Glutamatergic neuron (in vitro differentiated cells): Measurements from ENCODE around the gene ZNF180. TPM values are rescaled to one million over a fixed set of nuclear protein-coding genes. Genes with fewer than 3 reads are reported as not detected.
A peak's percentile ranks its signal among the peaks of the same experiment; 100 is the strongest.

Source experiments
- DNase-seq: peaks from one replicate; pipeline ENCODE4 v3.0.0; 2022
- H3K27ac Mint-ChIP-seq: one replicate; pipeline ENCODE4 v1.8.0; 2020; ENCODE audit warnings: mild to moderate bottlenecking, mixed read lengths, inconsistent platforms; ENCODE audit not compliant: unreplicated experiment
- H3K27me3 Mint-ChIP-seq: one replicate; pipeline ENCODE4 v1.8.0; 2020; ENCODE audit warnings: mild to moderate bottlenecking, moderate library complexity, mixed read lengths, inconsistent platforms; ENCODE audit not compliant: unreplicated experiment
- H3K36me3 Mint-ChIP-seq: one replicate; pipeline ENCODE4 v1.8.0; 2020; ENCODE audit warnings: mild to moderate bottlenecking, mixed read lengths, inconsistent platforms; ENCODE audit not compliant: unreplicated experiment
- H3K4me1 Mint-ChIP-seq: one replicate; pipeline ENCODE4 v1.8.0; 2020; ENCODE audit warnings: mild to moderate bottlenecking, low read depth, mixed read lengths, inconsistent platforms; ENCODE audit not compliant: unreplicated experiment
- H3K4me3 Mint-ChIP-seq: one replicate; pipeline ENCODE4 v1.8.0; 2020; ENCODE audit warnings: mild to moderate bottlenecking, mixed read lengths, inconsistent platforms; ENCODE audit not compliant: unreplicated experiment
- H3K9me3 Mint-ChIP-seq: one replicate; pipeline ENCODE4 v1.8.0; 2020; ENCODE audit warnings: mild to moderate bottlenecking, moderate library complexity, mixed read lengths, inconsistent platforms; ENCODE audit not compliant: unreplicated experiment
- CTCF ChIP-seq: fragments of 200-600 bp; sonication (generic); IDR thresholded peaks from one replicate; pipeline ENCODE4 v1.5.0; 2021; ENCODE audit not compliant: partially characterized antibody, unreplicated experiment
- long read RNA-seq: library from polyadenylated mRNA; unstranded; transcript quantifications from one replicate; pipeline ENCODE4 v2.0.0, GENCODE V29; 2020; ENCODE audit not compliant: unreplicated experiment
- total RNA-seq: library from RNA; stranded (reverse); fragmentation: NEBNext Ultra II Directional; extraction: Animal tissue kit (Norgen Biotek cat#: 25700); gene quantifications from one replicate; pipeline ENCODE4 v1.2.1, GENCODE V29; 2021; ENCODE audit not compliant: unreplicated experiment

Gene ZNF180
- 12.3 TPM for total RNA-seq
- long read RNA-seq, partial matches to known transcripts, result 0 of 4 reads
- long read RNA-seq, other reads (novel, unspliced or antisense), result 1 of 4 reads

GRCh38 chr19:44499962-44500949 lies at the start of gene ZNF180:
Gene ZNF180, minus strand, starts transcription at chr19:44500522. Its CDS starts 3,188 bp downstream, at chr19:44497334.
- peak within 1 kb of the TSS; percentile 96 for H3K4me3 Mint-ChIP-seq
- peak; percentile 99 for TF ChIP-seq CTCF
- DNase-seq, result peak; percentile 97
- H3K36me3 Mint-ChIP-seq, result peaks cover 32% of the 10 kb centered on the region
- peak within 1 kb of the TSS; percentile 84 for H3K27ac Mint-ChIP-seq
- H3K9me3 Mint-ChIP-seq, result peaks cover 15% of the 10 kb centered on the region
- H3K27me3 Mint-ChIP-seq, result peaks cover 15% of the 10 kb centered on the region
- H3K4me1 Mint-ChIP-seq, result peaks cover 8% of the 10 kb centered on the region

GRCh38 chr19:44549507-44549906 lies 49.2 kb upstream of the ZNF180 start:
- H3K4me3 Mint-ChIP-seq, result no peak overlapping the region
- peaks cover 6% of the 10 kb centered on the region for H3K27me3 Mint-ChIP-seq
- no peaks in the 10 kb centered on the region for H3K9me3 Mint-ChIP-seq
- H3K4me1 Mint-ChIP-seq, result no peaks in the 10 kb centered on the region
- DNase-seq, result no peak
- TF ChIP-seq CTCF, result no peak
- no peak overlapping the region for H3K27ac Mint-ChIP-seq
- H3K36me3 Mint-ChIP-seq, result no peaks in the 10 kb centered on the region

- DNase-seq, result no peak
- Mint-ChIP-seq H3K27me3 (peaks cover 6% of the 10 kb centered on the region), H3K27ac (no peak overlapping the region), H3K4me1 (no peaks in the 10 kb centered on the region), H3K9me3 (no peaks in the 10 kb centered on the region), H3K4me3 (no peak overlapping the region), H3K36me3 (no peaks in the 10 kb centered on the region)
- TF ChIP-seq CTCF, result no peak
These were observed 48.4 kb upstream of the ZNF180 start for GRCh38 chr19:44548736-44549135.

DNA sequence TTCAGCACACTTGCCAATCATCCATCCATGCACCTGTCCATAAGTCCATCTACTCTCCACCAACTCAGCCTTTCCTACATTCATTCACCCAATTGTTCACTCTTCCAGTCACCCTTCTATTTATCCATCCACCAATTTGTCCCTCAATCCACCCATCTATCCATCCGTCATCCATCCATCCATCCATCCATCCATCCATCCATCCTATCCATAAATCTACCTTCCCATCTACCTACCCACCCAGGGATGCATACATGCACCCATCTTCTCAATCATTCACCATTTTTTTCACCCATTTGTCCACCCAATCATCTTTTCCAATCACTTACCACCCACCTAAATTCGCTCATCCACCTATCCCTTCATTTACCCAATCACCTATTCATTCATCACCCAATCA lies 43.7 kb upstream of the ZNF180 start:
- Mint-ChIP-seq H3K27ac (no peak overlapping the region), H3K4me1 (no peaks in the 10 kb centered on the region), H3K36me3 (no peaks in the 10 kb centered on the region), H3K4me3 (no peak overlapping the region), H3K27me3 (peaks cover 3% of the 10 kb centered on the region), H3K9me3 (no peaks in the 10 kb centered on the region)
- DNase-seq, result no peak
- TF ChIP-seq CTCF, result no peak

- Mint-ChIP-seq H3K36me3 (no peaks in the 10 kb centered on the region), H3K27me3 (peaks cover 4% of the 10 kb centered on the region), H3K4me1 (no peaks in the 10 kb centered on the region), H3K27ac (no peak overlapping the region), H3K9me3 (no peaks in the 10 kb centered on the region), H3K4me3 (no peak overlapping the region)
- DNase-seq, result no peak
- TF ChIP-seq CTCF, result no peak
These were observed 42.3 kb upstream of the ZNF180 start for GRCh38 chr19:44542671-44543070.
